ENCODE measurements around the gene QRICH1.

DNA sequence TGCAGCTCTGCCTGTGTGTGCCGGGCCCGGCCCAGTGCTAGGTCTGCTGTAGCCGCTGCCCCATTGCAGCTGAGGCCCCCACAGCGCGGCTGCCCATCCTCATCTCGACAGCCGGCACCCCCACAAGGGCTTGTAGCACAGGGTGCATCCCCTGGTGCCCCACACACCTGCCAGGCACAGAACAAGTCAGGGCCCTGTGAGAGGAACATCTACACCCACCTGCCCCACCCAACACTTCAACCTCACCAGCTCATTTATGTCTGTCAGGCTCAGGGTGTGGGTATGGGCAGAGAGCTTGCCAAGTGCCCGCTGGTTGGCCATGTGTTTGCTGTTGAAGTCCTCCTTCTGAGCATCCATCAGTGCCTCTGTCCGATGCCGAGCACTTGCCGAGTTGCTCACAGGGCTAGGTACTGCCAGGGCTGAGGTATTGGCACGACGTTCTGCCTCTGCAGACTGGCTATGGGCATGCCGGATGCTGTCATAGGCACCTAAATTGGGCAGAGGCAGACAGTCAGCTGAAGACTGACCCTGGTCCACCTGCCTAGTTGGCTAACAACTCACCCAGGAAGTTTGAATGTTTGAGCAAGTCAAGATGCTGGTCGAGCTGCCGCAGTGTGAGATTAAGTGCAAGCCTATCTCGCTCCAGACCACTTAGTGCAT, 29.1 kb upstream of the QRICH1 start:
- no peak for TF ChIP-seq POLR2AphosphoS5 (IDR thresholded peaks at IDR 0.05)
- no peak for TF ChIP-seq CTCF (IDR thresholded peaks at IDR 0.05)
- TF ChIP-seq EP300 (IDR thresholded peaks at IDR 0.05) = no peak

Measured in suprapubic skin (tissue), 4 donors.